Stomach (tissue), 9 donors: ENCODE measurements around the gene CIBAR2. TPM values are rescaled to one million over a fixed set of nuclear protein-coding genes. Genes with fewer than 3 reads are reported as not detected.

Experiments
- DNase-seq, 2 donors: peaks; one replicate each; pipeline versions ENCODE4 v3.0.0 to v3.0.0-alpha.2; 2013 to 2019
- H3K27ac ChIP-seq, 5 donors: fragments of 200-600 bp in 4 of 5; sonication (generic) in 4 of 5; one replicate each; pipeline ENCODE4 v1.5.1; 2013 to 2019; ENCODE audit warnings: mild to moderate bottlenecking in 1 of 5, moderate library complexity in 1 of 5
- H3K27me3 ChIP-seq, 3 donors: fragments of 200-600 bp; sonication (generic); one replicate each; pipeline ENCODE4 v1.5.1; 2017 to 2019; ENCODE audit warnings: mixed run types in 1 of 3
- H3K36me3 ChIP-seq, 4 donors: fragments of 200-600 bp; sonication (generic); 1 replicate in 3 of 4; 2 replicates in 1 of 4; pipeline ENCODE4 v1.5.1; 2016 to 2019
- H3K4me1 ChIP-seq, 4 donors: fragments of 200-600 bp; sonication (generic); one replicate each; pipeline ENCODE4 v1.5.1; 2016 to 2019
- H3K4me3 ChIP-seq, 4 donors: fragments of 200-600 bp; sonication (generic) in 3 of 4; one replicate each; pipeline ENCODE4 v1.5.1; 2016 to 2019; ENCODE audit warnings: mild to moderate bottlenecking in 1 of 4
- H3K9me3 ChIP-seq, 4 donors: fragments of 200-600 bp; sonication (generic); one replicate each; pipeline ENCODE4 v1.5.1; 2016 to 2019
- EP300 ChIP-seq: sonication (generic); formaldehyde crosslinking; IDR thresholded peaks from one replicate; pipeline ENCODE4 v1.6.1; 2017; ENCODE audit warnings: antibody characterized with exemption
- POLR2A ChIP-seq, 4 donors: fragments of 450-650 bp; IDR thresholded peaks; one replicate each; pipeline ENCODE4 v1.6.1; 2016; ENCODE audit warnings: antibody characterized with exemption in 4 of 4, control low read depth in 2 of 4, mild to moderate bottlenecking in 1 of 4, moderate library complexity in 1 of 4
- POLR2AphosphoS5 ChIP-seq, 3 donors: sonication (generic); formaldehyde crosslinking; IDR thresholded peaks; one replicate each; pipeline ENCODE4 v1.6.1; 2016; ENCODE audit warnings: antibody characterized with exemption in 3 of 3
- WGBS, 5 donors: extraction: QIAGEN DNeasy Blood & Tissue Kit in 3 of 5; methylation state at CpG; one replicate each; pipeline versions ENCODE4 v1.1.5 to v1.1.7; 2013 to 2018; 5-methylcytosine and 5-hydroxymethylcytosine counted together
- intact Hi-C: fragments of 100-400 bp; cut with DNase I; formaldehyde crosslinking; loops from one replicate; pipeline ENCODE4 v1.15.1; 2023; ENCODE audit warnings: low total_unique reads
- polyA plus RNA-seq, 3 donors: library from polyadenylated mRNA; stranded (reverse); fragments of 200-250 nt; gene quantifications; one replicate each; pipeline ENCODE4 v1.2.3, GENCODE V29; 2013
- total RNA-seq, 5 donors: library from RNA; depleted of rRNA; stranded (reverse); fragments of >200 nt; gene quantifications; one replicate each; pipeline versions ENCODE4 v1.1.0 to v1.2.3, GENCODE V29; 2014 to 2016
- TF ChIP-seq, protein P1 (sequence below), 7 experiments: fragments of 450-650 bp in 4 of 7; fragments of 200-600 bp in 3 of 7; sonication (generic) in 3 of 7; IDR thresholded peaks; one replicate each; pipeline ENCODE4 v1.5.1; 2016 to 2019; ENCODE audit warnings: antibody characterized with exemption in 7 of 7, control low read depth in 2 of 7, mild to moderate bottlenecking in 1 of 7
- donor health status: healthy with polysubstance abuse.
- donor health status: Bipolar disorder and iron deficiency.
- donor health status: healthy.

CIBAR2 gene
- total and polyA plus RNA-seq, 8 donors, result 1.5 to 54.0 TPM; not detected in 6

DNA sequence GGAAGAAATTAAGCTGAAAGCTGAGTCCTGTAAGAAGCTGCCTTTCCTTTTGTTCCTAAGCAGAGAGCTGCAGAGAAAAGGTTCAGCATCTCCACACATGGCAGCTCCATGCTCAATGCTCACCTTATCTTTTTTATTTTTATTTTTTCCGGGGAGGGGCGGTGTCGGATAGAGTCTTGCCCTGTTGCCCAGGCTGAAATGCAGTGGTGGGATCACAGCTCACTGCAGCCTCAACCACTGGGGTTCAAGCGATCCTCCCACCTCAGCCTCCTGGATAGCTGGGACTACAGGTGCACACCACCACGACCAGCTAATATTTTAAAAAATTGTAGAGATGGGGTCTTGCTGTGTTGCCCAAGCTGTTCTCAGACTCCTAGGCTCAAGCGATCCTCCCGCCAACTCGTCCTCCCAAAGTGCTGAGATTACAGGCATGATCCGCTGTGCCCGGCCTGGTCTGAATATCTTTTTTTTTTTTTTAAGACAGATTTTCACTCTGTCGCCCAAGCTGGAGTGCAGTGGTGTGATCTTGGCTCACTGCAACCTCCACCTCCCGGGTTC, 28.3 kb upstream of the CIBAR2 start:
- H3K27me3 ChIP-seq, result no peaks in the 10 kb centered on the region
- TF ChIP-seq POLR2A (IDR thresholded peaks at IDR 0.05), result no peak
- no peak for TF ChIP-seq POLR2AphosphoS5 (IDR thresholded peaks at IDR 0.05)
- TF ChIP-seq, protein P1, sequence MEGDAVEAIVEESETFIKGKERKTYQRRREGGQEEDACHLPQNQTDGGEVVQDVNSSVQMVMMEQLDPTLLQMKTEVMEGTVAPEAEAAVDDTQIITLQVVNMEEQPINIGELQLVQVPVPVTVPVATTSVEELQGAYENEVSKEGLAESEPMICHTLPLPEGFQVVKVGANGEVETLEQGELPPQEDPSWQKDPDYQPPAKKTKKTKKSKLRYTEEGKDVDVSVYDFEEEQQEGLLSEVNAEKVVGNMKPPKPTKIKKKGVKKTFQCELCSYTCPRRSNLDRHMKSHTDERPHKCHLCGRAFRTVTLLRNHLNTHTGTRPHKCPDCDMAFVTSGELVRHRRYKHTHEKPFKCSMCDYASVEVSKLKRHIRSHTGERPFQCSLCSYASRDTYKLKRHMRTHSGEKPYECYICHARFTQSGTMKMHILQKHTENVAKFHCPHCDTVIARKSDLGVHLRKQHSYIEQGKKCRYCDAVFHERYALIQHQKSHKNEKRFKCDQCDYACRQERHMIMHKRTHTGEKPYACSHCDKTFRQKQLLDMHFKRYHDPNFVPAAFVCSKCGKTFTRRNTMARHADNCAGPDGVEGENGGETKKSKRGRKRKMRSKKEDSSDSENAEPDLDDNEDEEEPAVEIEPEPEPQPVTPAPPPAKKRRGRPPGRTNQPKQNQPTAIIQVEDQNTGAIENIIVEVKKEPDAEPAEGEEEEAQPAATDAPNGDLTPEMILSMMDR (IDR thresholded peaks at IDR 0.05), result no peak
- intact Hi-C loops, result no loop called here
- H3K9me3 ChIP-seq, result no peaks in the 10 kb centered on the region
- H3K27ac ChIP-seq, result no peak overlapping the region
- H3K4me1 ChIP-seq, result peaks cover 14 to 33% (median 23%) of the 10 kb centered on the region in 4 donors
- 73 to 88% (median 83%) methylated on average over 12 of the region's 12 CpGs for WGBS, 5 donors
- DNase-seq, result no peak
- no peak overlapping the region for H3K4me3 ChIP-seq
- H3K36me3 ChIP-seq, result no peaks in the 10 kb centered on the region

DNA sequence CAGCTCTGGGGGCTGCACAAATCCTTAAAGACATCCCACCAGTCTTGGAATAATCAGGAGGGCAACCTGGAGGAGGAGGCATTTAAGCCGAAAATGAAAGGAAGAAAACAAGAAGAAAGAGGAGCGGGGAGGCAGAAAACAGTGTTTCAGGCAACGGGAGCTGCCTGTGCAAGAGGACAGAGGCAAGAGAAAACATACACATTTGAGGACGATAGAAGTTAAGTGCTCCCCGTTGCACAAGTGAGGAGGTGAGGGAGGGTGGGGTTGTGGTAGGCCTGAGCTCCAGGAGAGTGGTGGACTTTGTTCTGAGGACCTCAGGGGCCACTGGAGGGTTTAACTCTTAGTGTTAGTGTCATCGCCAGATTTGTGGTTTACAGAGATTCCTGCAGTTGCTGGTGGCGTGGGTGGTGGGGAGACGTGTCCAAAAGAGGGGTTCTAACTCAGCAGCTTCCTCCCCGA, 27.6 kb upstream of the CIBAR2 start:
- 74 to 82% (median 79%) methylated on average over 9 of the region's 9 CpGs for WGBS, 5 donors

DNA sequence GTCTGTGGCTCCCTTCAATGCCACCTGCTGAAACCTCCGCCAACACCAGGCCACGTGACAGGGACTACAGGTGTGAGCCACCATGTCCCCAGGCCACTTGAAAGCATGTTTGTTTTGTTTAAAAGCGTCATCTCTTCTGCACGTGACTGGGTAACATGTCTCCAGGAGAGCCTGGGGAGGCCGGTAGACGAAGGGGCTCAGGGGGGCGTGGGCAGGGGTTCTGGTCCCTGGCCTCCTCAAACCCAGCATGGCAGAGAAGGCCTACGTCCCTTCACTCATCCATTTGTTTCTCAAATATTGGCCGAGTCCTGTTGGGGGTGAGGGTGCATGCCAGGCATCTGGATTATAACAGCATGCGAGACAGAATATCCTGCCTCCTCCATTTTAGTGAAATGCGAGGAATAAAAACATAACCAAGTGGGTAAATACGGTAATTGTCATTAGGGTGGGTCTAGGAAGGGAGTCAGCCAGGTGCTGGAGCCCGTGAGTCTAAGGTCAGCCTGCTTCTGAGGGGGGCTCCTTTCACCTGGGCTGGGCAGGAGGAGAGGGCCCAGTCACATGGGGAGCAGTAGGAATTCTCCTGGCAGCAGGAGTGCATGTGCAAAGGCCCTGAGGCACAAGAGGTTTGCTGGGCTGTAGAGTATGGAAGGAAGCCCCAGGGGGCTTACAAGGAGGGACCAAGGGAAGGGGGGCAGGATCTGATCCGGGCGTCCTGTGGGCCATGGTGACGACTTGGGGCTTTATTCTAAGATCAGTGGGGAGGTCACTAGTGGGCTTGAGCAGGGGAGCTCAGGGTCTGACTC, 26.8 kb upstream of the CIBAR2 start:
- DNase-seq, result no peak
- Histone ChIP-seq H3K4me1 (peaks cover 14 to 44% (median 28%) of the 10 kb centered on the region in 4 donors), H3K4me3 (no peak overlapping the region), H3K9me3 (no peaks in the 10 kb centered on the region), H3K27ac (no peak overlapping the region), H3K36me3 (no peaks in the 10 kb centered on the region), H3K27me3 (no peaks in the 10 kb centered on the region)
- TF ChIP-seq, protein P1 (IDR thresholded peaks at IDR 0.05), result no peak
- no peak for TF ChIP-seq POLR2AphosphoS5 (IDR thresholded peaks at IDR 0.05)
- no peak for TF ChIP-seq EP300
- TF ChIP-seq POLR2A (IDR thresholded peaks at IDR 0.05), result no peak
- WGBS, 5 donors, result 82 to 93% (median 90%) methylated on average over 15 to 16 of the region's 16 CpGs
- intact Hi-C loops, result no loop called here

More for the DNA sequence above, 27.6 kb upstream of the CIBAR2 start:
- H3K4me1 ChIP-seq, result peaks cover 14 to 40% (median 26%) of the 10 kb centered on the region in 4 donors
- DNase-seq, result no peak
- no peak overlapping the region for H3K27ac ChIP-seq
- no peaks in the 10 kb centered on the region for H3K36me3 ChIP-seq
- intact Hi-C loops, result no loop called here
- H3K27me3 ChIP-seq, result no peaks in the 10 kb centered on the region
- no peak overlapping the region for H3K4me3 ChIP-seq
- no peak for TF ChIP-seq POLR2AphosphoS5 (IDR thresholded peaks at IDR 0.05)
- no peak for TF ChIP-seq POLR2A (IDR thresholded peaks at IDR 0.05)
- TF ChIP-seq EP300, result no peak
- TF ChIP-seq, protein P1 (IDR thresholded peaks at IDR 0.05), result no peak
- no peaks in the 10 kb centered on the region for H3K9me3 ChIP-seq

DNA sequence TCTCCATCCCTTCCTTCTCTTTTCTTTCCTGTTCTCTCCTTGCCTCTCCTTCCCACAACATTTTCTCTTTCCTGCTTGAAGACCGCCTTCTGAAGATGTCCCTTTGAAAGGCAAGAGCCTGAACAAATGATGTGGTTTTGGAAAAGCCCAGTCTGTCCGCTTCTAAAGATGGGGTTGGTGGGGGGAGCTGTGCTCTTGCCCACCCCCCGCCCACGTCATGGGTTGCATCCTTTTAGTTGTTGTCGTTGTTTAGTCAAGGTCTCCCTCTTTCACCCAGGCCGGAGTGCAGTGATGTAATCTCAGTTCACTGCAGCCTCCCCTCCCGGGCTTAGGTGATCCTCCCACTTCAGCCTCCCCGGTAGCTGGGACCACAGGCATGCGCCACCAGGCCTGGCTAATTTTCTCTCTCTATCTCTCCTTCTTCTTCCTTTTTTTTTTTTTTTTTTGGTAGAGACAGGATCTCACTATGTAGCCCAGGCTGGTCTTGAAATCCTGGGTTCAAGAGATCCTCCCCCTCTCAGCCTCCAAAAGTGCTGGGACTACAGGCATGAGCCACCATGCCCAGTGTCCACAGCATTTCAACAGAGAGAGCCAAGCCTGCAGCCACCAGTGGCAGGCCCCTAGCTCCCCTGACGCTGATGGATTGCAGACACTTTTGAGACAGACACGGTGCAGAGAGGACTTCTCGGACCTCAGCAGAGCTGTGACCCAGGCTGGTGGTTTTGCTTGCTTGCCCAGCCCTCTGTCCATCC, 26.0 kb upstream of the CIBAR2 start:
- peaks cover 14 to 44% (median 28%) of the 10 kb centered on the region in 4 donors for H3K4me1 ChIP-seq
- H3K27ac ChIP-seq, result peak overlapping the region in 4 of 5 donors; percentile 68 to 85 (median 82)
- intact Hi-C loops, result no loop called here
- H3K36me3 ChIP-seq, result no peaks in the 10 kb centered on the region
- no peaks in the 10 kb centered on the region for H3K27me3 ChIP-seq
- no peaks in the 10 kb centered on the region for H3K9me3 ChIP-seq
- TF ChIP-seq, protein P1 (IDR thresholded peaks at IDR 0.05), result no peak
- TF ChIP-seq EP300, result no peak
- TF ChIP-seq POLR2AphosphoS5 (IDR thresholded peaks at IDR 0.05), result no peak
- TF ChIP-seq POLR2A (IDR thresholded peaks at IDR 0.05), result no peak
- no peak for DNase-seq
- peak overlapping the region in 3 of 4 donors; percentile 36 to 39 (median 38) for H3K4me3 ChIP-seq
- 79 to 84% (median 81%) methylated on average over 12 of the region's 12 CpGs for WGBS, 5 donors
